GM21717 (cell line): ENCODE data around the gene DOCK4.

ENCODE experiments used
- ATAC-seq: cut with Tn5 transposase; IDR thresholded peaks from one replicate; pipeline ENCODE4 v1.9.1; 2021; ENCODE audit warnings: mild to moderate bottlenecking, moderate library complexity; ENCODE audit not compliant: unreplicated experiment

Gene DOCK4

GRCh38 chr7:112161253-112162141 is 44.7 kb downstream of the DOCK4 start:
- ATAC-seq: no peak

- no peak for ATAC-seq
These were observed 45.4 kb downstream of the DOCK4 start for GRCh38 chr7:112160771-112161150.

GRCh38 chr7:112160130-112160770 is 45.9 kb downstream of the DOCK4 start:
- ATAC-seq: no peak

GRCh38 chr7:112159351-112159750 is 46.8 kb downstream of the DOCK4 start:
- ATAC-seq: no peak

- no peak for ATAC-seq
These were observed 49.1 kb downstream of the DOCK4 start for GRCh38 chr7:112157072-112157471.

GRCh38 chr7:112156412-112156811 is 49.8 kb downstream of the DOCK4 start:
- ATAC-seq: no peak

- ATAC-seq: no peak
These were observed 51.5 kb downstream of the DOCK4 start for GRCh38 chr7:112154690-112155089.

- no peak for ATAC-seq
These were observed 54.0 kb downstream of the DOCK4 start for GRCh38 chr7:112152186-112152585.

GRCh38 chr7:112150823-112151641 is 55.2 kb downstream of the DOCK4 start:
- ATAC-seq: no peak

- ATAC-seq: no peak
These were observed 56.5 kb downstream of the DOCK4 start for GRCh38 chr7:112149734-112150133.

GRCh38 chr7:112147793-112148361 is 58.3 kb downstream of the DOCK4 start:
- no peak for ATAC-seq

- ATAC-seq: no peak
These were observed 61.0 kb downstream of the DOCK4 start for GRCh38 chr7:112145206-112145605.

GRCh38 chr7:112144284-112145059 is 61.7 kb downstream of the DOCK4 start:
- no peak for ATAC-seq

GRCh38 chr7:112143582-112143981 is 62.6 kb downstream of the DOCK4 start:
- ATAC-seq: no peak

GRCh38 chr7:112143136-112143535 is 63.1 kb downstream of the DOCK4 start:
- ATAC-seq: no peak

GRCh38 chr7:112140600-112140999 is 65.6 kb downstream of the DOCK4 start:
- ATAC-seq: no peak

- no peak for ATAC-seq
These were observed 67.3 kb downstream of the DOCK4 start for GRCh38 chr7:112138938-112139337.

- ATAC-seq: no peak
These were observed 67.8 kb downstream of the DOCK4 start for GRCh38 chr7:112138325-112138852.

GRCh38 chr7:112137141-112138101 is 68.8 kb downstream of the DOCK4 start:
- ATAC-seq: no peak
